ENCODE results near the gene RAB28.

GRCh38 chr4:13476915-13477314, 7.2 kb downstream of the RAB28 start:
- TF ChIP-seq CTCF (IDR thresholded peaks at IDR 0.05; ENCODE audit: low read length) (no peak), EZH2 (IDR thresholded peaks at IDR 0.05; ENCODE audit: borderline replicate concordance, low read length) (no peak)
